HepG2 (cell line): ENCODE measurements around the gene NSMCE4A. TPM values are rescaled to one million over a fixed set of nuclear protein-coding genes. Genes with fewer than 3 reads are reported as not detected.

Experiments
- CAMTA2 ChIP-seq: sonication (generic); formaldehyde crosslinking; IDR thresholded peaks from 2 replicates; pipeline ENCODE4 v1.4.0; 2020; ENCODE audit warnings: mild to moderate bottlenecking, missing genetic modification reagents, borderline replicate concordance
- CENPX ChIP-seq: sonication (generic); formaldehyde crosslinking; IDR thresholded peaks from 2 replicates; pipeline ENCODE4 v1.9.0; 2021; ENCODE audit warnings: mild to moderate bottlenecking, missing genetic modification reagents, moderate library complexity
- EHMT2 ChIP-seq: fragments of 200-600 bp; sonication (generic); IDR thresholded peaks from 2 replicates; pipeline ENCODE4 v1.7.0; 2017; ENCODE audit warnings: antibody characterized with exemption, low read depth, low read length, borderline replicate concordance
- KMT2A ChIP-seq: sonication (generic); formaldehyde crosslinking; IDR thresholded peaks from 2 replicates; pipeline ENCODE4 v1.4.0; 2020; ENCODE audit warnings: missing genetic modification reagents
- PAF1 ChIP-seq: IDR thresholded peaks from 2 replicates; pipeline ENCODE4 v1.6.1; 2016; ENCODE audit warnings: missing genetic modification reagents, missing compliant biosample characterization
- PAWR ChIP-seq: sonication (generic); formaldehyde crosslinking; IDR thresholded peaks from 2 replicates; pipeline ENCODE4 v1.4.0; 2020; ENCODE audit warnings: missing genetic modification reagents, mild to moderate bottlenecking, borderline replicate concordance
- PAXIP1 ChIP-seq: sonication (generic); formaldehyde crosslinking; conservative IDR thresholded peaks from 2 replicates; pipeline ENCODE4 v1.4.0; 2020; ENCODE audit warnings: mild to moderate bottlenecking, missing genetic modification reagents, moderate library complexity
- PRDM15 ChIP-seq: sonication (generic); formaldehyde crosslinking; IDR thresholded peaks from 2 replicates; pipeline ENCODE4 v1.4.0; 2020; ENCODE audit warnings: missing genetic modification reagents
- RCOR2 ChIP-seq: IDR thresholded peaks from 2 replicates; pipeline ENCODE4 v1.6.1; 2016; ENCODE audit warnings: missing biosample characterization, missing genetic modification reagents
- TFE3 ChIP-seq: IDR thresholded peaks from 2 replicates; pipeline ENCODE4 v1.6.1; 2016
- ZFP82 ChIP-seq: sonication (generic); formaldehyde crosslinking; IDR thresholded peaks from 2 replicates; pipeline ENCODE4 v1.5.1; 2020; ENCODE audit warnings: mild to moderate bottlenecking, missing genetic modification reagents, borderline replicate concordance
- ZHX2 ChIP-seq, 2 experiments: sonication (generic) in 1 of 2; formaldehyde crosslinking in 1 of 2; IDR thresholded peaks; 2 replicates each; pipeline versions ENCODE4 v1.6.1 to v1.9.0; 2014 to 2022; ENCODE audit warnings: antibody characterized with exemption in 1 of 2, borderline replicate concordance in 1 of 2, inconsistent platforms in 1 of 2, low read depth in 1 of 2, missing genetic modification reagents in 1 of 2
- ZNF329 ChIP-seq: sonication (generic); formaldehyde crosslinking; IDR thresholded peaks from 2 replicates; pipeline ENCODE4 v1.9.0; 2021; ENCODE audit warnings: low read depth, mild to moderate bottlenecking, missing genetic modification reagents
- ZNF430 ChIP-seq: sonication (generic); formaldehyde crosslinking; IDR thresholded peaks from 2 replicates; pipeline ENCODE4 v1.9.0; 2021; ENCODE audit warnings: mild to moderate bottlenecking, missing genetic modification reagents
- polyA plus RNA-seq, 8 experiments: library from polyadenylated mRNA; depleted of rRNA in 3 of 8; stranded (reverse) in 7 of 8; unstranded in 1 of 8; fragments of >200 nt; fragmentation: Illumina TruSeq in 4 of 8; extraction: Trizol in 4 of 8; gene quantifications; 2 replicates each; pipeline versions ENCODE4 v1.2.1 to v1.2.3, GENCODE V29; 2011 to 2016; ENCODE audit warnings: low read depth in 4 of 8, missing spikeins in 1 of 8, mixed read lengths in 1 of 8; ENCODE audit not compliant: insufficient read depth in 1 of 8
- total RNA-seq, 5 experiments: library from RNA; depleted of rRNA; stranded (reverse); fragments of >200 nt; fragmentation: Illumina TruSeq; extraction: Trizol; gene quantifications; 2 replicates each; pipeline ENCODE4 v1.2.3, GENCODE V29; 2016; ENCODE audit warnings: low read depth in 1 of 5

NSMCE4A gene
- total and polyA plus RNA-seq, 2 of the 13 experiments (the other 11 are each of a cell fraction or from before 2014, with no cell fraction given), result 61.1 to 91.6 TPM

GRCh38 chr10:122013311-122013780, 38.3 kb upstream of the NSMCE4A start (continued):
- TF ChIP-seq ZHX2 (IDR thresholded peaks at IDR 0.05; ENCODE audit: low read depth) (no peak), ZHX2 (CRISPR knock-in tag; IDR thresholded peaks at IDR 0.05; ENCODE audit: borderline replicate concordance) (0 out of 2 replicates have a peak, but pooled peaks have one; percentile 33), EHMT2 (no peak), ZNF430 (no peak), RCOR2 (no peak), KMT2A (CRISPR knock-in tag) (no peak; the same call in 1 of the 2 replicates), PAF1 (no peak), CENPX (CRISPR knock-in tag) (no peak), ZFP82 (CRISPR knock-in tag) (no peak), PRDM15 (CRISPR knock-in tag) (no peak), ZNF329 (CRISPR knock-in tag) (peak; percentile 94), PAWR (CRISPR knock-in tag) (no peak), PAXIP1 (CRISPR knock-in tag) (peak; percentile 61), TFE3 (peak; percentile 34; the same call in 1 of the 2 replicates), CAMTA2 (CRISPR knock-in tag) (no peak)
